HG03025 (cell line): ENCODE results near the gene TMEM61.

ENCODE experiments used
- ATAC-seq: cut with Tn5 transposase; IDR thresholded peaks from one replicate; pipeline ENCODE4 v1.9.1; 2021; ENCODE audit warnings: mild to moderate bottlenecking, moderate library complexity; ENCODE audit not compliant: unreplicated experiment, low FRiP score

TMEM61 gene

DNA sequence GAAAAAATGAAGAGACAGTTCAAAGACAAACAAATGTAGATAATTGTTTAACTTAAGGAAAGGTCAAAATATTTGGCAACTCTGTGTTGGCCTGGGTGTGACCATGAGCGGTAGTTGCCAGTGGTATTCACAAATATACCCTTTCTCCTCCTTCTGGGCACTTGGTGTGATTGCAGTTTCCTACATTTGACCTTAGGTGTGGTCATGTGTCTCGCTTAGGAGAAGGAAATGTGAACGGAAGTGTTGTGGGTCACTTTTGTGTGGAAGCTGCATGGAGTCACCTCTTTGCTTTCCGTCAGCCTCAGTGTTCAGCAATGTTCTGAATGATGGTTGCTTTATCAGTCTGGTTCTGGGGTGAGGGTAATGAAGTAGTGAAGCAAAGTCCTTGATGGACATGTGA lies 55.5 kb downstream of the TMEM61 start:
- ATAC-seq = no peak

- ATAC-seq = no peak
Observed at GRCh38 chr1:55037733-55038551, 57.5 kb downstream of the TMEM61 start.

GRCh38 chr1:55038552-55038838 lies 58.1 kb downstream of the TMEM61 start:
- ATAC-seq = no peak

- ATAC-seq = no peak
Observed at GRCh38 chr1:55038974-55039341, 58.5 kb downstream of the TMEM61 start.

DNA sequence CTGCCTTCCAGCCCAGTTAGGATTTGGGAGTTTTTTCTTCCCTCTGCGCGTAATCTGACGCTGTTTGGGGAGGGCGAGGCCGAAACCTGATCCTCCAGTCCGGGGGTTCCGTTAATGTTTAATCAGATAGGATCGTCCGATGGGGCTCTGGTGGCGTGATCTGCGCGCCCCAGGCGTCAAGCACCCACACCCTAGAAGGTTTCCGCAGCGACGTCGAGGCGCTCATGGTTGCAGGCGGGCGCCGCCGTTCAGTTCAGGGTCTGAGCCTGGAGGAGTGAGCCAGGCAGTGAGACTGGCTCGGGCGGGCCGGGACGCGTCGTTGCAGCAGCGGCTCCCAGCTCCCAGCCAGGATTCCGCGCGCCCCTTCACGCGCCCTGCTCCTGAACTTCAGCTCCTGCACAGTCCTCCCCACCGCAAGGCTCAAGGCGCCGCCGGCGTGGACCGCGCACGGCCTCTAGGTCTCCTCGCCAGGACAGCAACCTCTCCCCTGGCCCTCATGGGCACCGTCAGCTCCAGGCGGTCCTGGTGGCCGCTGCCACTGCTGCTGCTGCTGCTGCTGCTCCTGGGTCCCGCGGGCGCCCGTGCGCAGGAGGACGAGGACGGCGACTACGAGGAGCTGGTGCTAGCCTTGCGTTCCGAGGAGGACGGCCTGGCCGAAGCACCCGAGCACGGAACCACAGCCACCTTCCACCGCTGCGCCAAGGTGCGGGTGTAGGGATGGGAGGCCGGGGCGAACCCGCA lies 59.1 kb downstream of the TMEM61 start, which contains the start of gene PCSK9:
PCSK9 (plus strand) TSS at position 207 of the 741 bp plus-strand sequence; CDS start at position 497, 290 bp downstream.
- ATAC-seq = no peak

GRCh38 chr1:55040083-55040932 lies 59.9 kb downstream of the TMEM61 start:
- no peak for ATAC-seq

- ATAC-seq = no peak
Observed at GRCh38 chr1:55040933-55041494, 60.6 kb downstream of the TMEM61 start.

GRCh38 chr1:55041613-55042012 lies 61.2 kb downstream of the TMEM61 start:
- ATAC-seq = no peak
